Right lobe of liver (tissue), 6 donors: ENCODE results near the gene TMEM51. TPM values are rescaled to one million over a fixed set of nuclear protein-coding genes. Genes with fewer than 3 reads are reported as not detected.

Experiments used
- ATAC-seq, 4 donors: fragments of 200-7000 bp; cut with Tn5 transposase; one replicate each; pipeline ENCODE4 v1.9.1; 2020; ENCODE audit warnings: mild to moderate bottlenecking in 4 of 4, moderate library complexity in 4 of 4
- DNase-seq, 3 donors: peaks; one replicate each; pipeline ENCODE4 v3.0.0-alpha.2; 2020
- H3K27ac ChIP-seq, 3 donors: fragments of 200-600 bp; one replicate each; pipeline ENCODE4 v1.8.0; 2022
- H3K27me3 ChIP-seq, 2 donors: fragments of 200-600 bp; one replicate each; pipeline ENCODE4 v1.8.0; 2022
- H3K36me3 ChIP-seq, 4 donors: fragments of 200-600 bp; sonication (generic) in 1 of 4; one replicate each; pipeline versions ENCODE4 v1.5.1 to v1.8.0; 2017 to 2022; ENCODE audit warnings: control low read depth in 1 of 4
- H3K4me1 ChIP-seq, 4 donors: fragments of 200-600 bp; sonication (generic) in 1 of 4; one replicate each; pipeline versions ENCODE4 v1.5.1 to v1.8.0; 2017 to 2022; ENCODE audit warnings: control low read depth in 1 of 4
- H3K4me3 ChIP-seq, 3 donors: fragments of 200-600 bp; one replicate each; pipeline ENCODE4 v1.8.0; 2022
- H3K9me3 ChIP-seq, 4 donors: fragments of 200-600 bp; sonication (generic) in 1 of 4; one replicate each; pipeline versions ENCODE4 v1.5.1 to v1.8.0; 2017 to 2022; ENCODE audit warnings: control low read depth in 1 of 4
- CTCF ChIP-seq, 4 donors: fragments of 200-600 bp in 3 of 4; fragments of 450-650 bp in 1 of 4; IDR thresholded peaks; one replicate each; pipeline versions ENCODE4 v1.5.1 to v1.8.0; 2016 to 2022; ENCODE audit warnings: antibody characterized with exemption in 4 of 4, mild to moderate bottlenecking in 2 of 4
- POLR2A ChIP-seq: fragments of 450-650 bp; IDR thresholded peaks from one replicate; pipeline ENCODE4 v1.6.1; 2017; ENCODE audit warnings: antibody characterized with exemption, mild to moderate bottlenecking
- WGBS: methylation state at CpG from one replicate; pipeline ENCODE4 v1.1.6; 2018; ENCODE audit warnings: low coverage, low lambda C conversion rate; ENCODE audit not compliant: insufficient coverage; ENCODE audit errors: missing lambda C conversion rate; 5-methylcytosine and 5-hydroxymethylcytosine counted together
- intact Hi-C, 2 donors: fragments of 100-400 bp; cut with DNase I; formaldehyde crosslinking; loops; one replicate each; pipeline versions ENCODE4 v1.11.2 to v1.14.1; 2022
- long read RNA-seq: library from polyadenylated mRNA; unstranded; transcript quantifications from one replicate; pipeline ENCODE4 v2.0.0, GENCODE V29; 2019
- total RNA-seq, 6 experiments: library from RNA; depleted of rRNA in 2 of 6; stranded (reverse); fragments of >200 nt in 2 of 6; fragmentation: NEBNext Ultra II Directional in 3 of 6; extraction: Animal tissue kit (Norgen Biotek cat#: 25700) in 3 of 6; gene quantifications; one replicate each; pipeline versions ENCODE4 v1.1.0 to v1.2.4, GENCODE V29; 2016 to 2023
- donor health status: DM: no; HTN: yes; CAD: no.
- donor health status: DM: no; HTN: no; CAD: no.
- donor health status: DM: no; HTN: no; CAD: no.
- donor health status: DM: no; HTN: yes; CAD: no.
- donor health status: DM: no; HTN: yes; CAD: no.

Gene TMEM51
- 1 to 10 TPM; 1.3 to 5.4 (median 1.9) TPM for total RNA-seq
- long read RNA-seq, result 0 reads

GRCh38 chr1:15153184-15153841, at the start of gene TMEM51:
Gene TMEM51 (plus strand): TSS chr1:15153747. CDS start chr1:15215088, 61,341 bp downstream.
- intact Hi-C loops, result loop anchor here in 1 of 2 donors (10.0 kb wide), 1 partner anchor 121 kb away; no protein-coding TSS in a partner anchor
- DNase-seq, result peak; percentile 64 to 82 (median 71)
- no peak for TF ChIP-seq CTCF (IDR thresholded peaks at IDR 0.05)
- peak; percentile 48 for TF ChIP-seq POLR2A
- Histone ChIP-seq H3K4me3 (peak within 1 kb of the TSS; percentile 51 to 59 (median 55)), H3K27me3 (peaks cover 0 to 26% of the 10 kb centered on the region in 2 donors), H3K4me1 (peaks cover 0 to 19% (median 3%) of the 10 kb centered on the region in 4 donors), H3K9me3 (no peaks in the 10 kb centered on the region), H3K27ac (peak within 1 kb of the TSS; percentile 47 to 88 (median 57)), H3K36me3 (no peaks in the 10 kb centered on the region)
- 2% methylated on average over 9 of the region's 56 CpGs for WGBS
- peak; percentile 66 to 79 (median 74) for ATAC-seq

DNA sequence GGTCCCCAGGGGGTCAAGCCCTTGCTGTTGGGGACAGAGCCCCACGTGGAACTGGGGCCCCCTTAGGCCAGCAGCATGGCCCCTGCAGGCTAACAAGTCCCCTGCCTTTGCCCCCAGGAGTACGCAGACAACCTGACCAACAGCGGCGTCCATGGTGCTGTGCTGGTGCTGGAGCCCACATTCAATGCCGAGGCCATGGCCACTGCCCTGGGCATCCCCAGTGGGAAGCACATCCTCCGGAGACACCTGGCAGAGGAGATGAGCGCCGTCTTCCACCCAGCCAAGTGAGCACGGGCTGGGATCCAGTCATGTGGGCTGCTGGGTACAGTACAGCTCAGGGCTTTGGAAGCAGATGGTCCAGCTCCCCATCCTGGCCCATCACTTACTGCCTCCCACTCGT, 49.6 kb upstream of the TMEM51 start:
- TF ChIP-seq CTCF (IDR thresholded peaks at IDR 0.05) (no peak), POLR2A (no peak)
- H3K27ac ChIP-seq, result no peak overlapping the region
- H3K9me3 ChIP-seq, result no peaks in the 10 kb centered on the region
- intact Hi-C loops, result no loop called here
- DNase-seq (no peak), ATAC-seq (no peak)
- H3K4me1 ChIP-seq, result no peaks in the 10 kb centered on the region
- H3K27me3 ChIP-seq, result no peaks in the 10 kb centered on the region
- 69% methylated on average over 2 of the region's 10 CpGs for WGBS
- no peak overlapping the region for H3K4me3 ChIP-seq
- H3K36me3 ChIP-seq, result no peaks in the 10 kb centered on the region

DNA sequence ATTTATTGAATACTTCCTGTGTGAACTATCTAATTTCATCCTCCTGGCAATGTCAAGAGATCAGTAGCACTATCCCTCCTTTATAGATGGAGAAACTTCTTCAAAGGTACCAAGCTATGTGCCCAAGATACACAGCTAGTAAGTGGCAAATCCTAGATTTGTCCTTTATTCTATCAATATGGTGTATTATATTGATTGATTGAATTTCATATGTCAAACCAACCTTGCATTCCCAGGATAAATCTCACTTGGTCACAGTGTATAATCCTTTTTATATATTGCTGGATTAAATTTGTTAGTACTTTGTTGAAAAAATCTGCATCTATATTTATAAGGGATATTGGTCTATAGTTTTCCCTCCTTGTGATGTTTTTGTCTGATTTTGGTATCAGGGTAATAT, 48.8 kb upstream of the TMEM51 start:
- Histone ChIP-seq H3K27me3 (no peaks in the 10 kb centered on the region), H3K4me3 (no peak overlapping the region), H3K9me3 (no peaks in the 10 kb centered on the region), H3K4me1 (no peaks in the 10 kb centered on the region), H3K27ac (no peak overlapping the region), H3K36me3 (no peaks in the 10 kb centered on the region)
- ATAC-seq (no peak), DNase-seq (no peak)
- TF ChIP-seq CTCF (IDR thresholded peaks at IDR 0.05), result no peak
- TF ChIP-seq POLR2A, result no peak
- intact Hi-C loops, result no loop called here

- H3K27ac ChIP-seq, result no peak overlapping the region
- H3K4me3 ChIP-seq, result no peak overlapping the region
- no peaks in the 10 kb centered on the region for H3K27me3 ChIP-seq
- no peaks in the 10 kb centered on the region for H3K9me3 ChIP-seq
- no peaks in the 10 kb centered on the region for H3K4me1 ChIP-seq
- peak in 1 of 3 donors; percentile 52 for DNase-seq
- H3K36me3 ChIP-seq, result no peaks in the 10 kb centered on the region
- intact Hi-C loops, result no loop called here
- ATAC-seq, result peak in 1 of 4 donors; percentile 16
- 35% methylated on average over 6 of the region's 7 CpGs for WGBS
- TF ChIP-seq CTCF (IDR thresholded peaks at IDR 0.05) (no peak), POLR2A (no peak)
These were observed 46.9 kb upstream of the TMEM51 start for GRCh38 chr1:15106608-15107007.
